Measurements from ENCODE around the gene LBHD2. TPM values are rescaled to one million over a fixed set of nuclear protein-coding genes. Genes with fewer than 3 reads are reported as not detected.
A peak's percentile ranks its signal among the peaks of the same experiment; 100 is the strongest.

LBHD2 gene
- total RNA-seq, 1 donor from 2014 or later: not detected

DNA sequence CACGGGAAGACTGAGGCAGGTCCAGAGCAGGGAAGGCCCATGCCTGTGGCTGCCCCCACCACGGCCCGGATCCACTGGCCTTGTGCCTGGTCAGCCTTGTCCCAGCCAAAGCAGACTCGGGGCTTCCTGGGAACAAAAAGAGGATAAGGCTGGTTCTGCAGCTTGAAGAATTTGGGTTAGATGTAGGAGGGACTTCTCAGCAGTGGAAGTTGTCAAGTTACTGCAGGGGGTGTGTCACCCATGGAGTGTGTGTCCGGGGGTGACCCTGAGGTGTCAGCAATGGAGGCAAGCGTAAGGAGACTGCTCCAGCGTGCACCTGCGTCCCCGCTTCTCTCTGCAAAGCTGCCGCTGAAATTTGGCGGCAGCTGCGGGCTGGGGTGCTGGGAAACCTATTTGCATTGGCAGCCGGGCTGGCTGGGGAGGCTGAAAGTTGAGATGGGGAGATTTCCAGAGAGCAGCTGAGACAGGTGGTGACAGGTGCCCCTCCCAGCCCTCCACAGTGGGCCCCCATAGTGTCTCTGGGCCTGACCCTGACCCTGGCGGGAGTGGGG lies 26.7 kb downstream of the LBHD2 start:
- DNase-seq (ENCODE audit: low read depth) (peak; percentile 35), FAIRE-seq (no peak)
- Histone ChIP-seq H3K4me1 (ENCODE audit: insufficient read depth, low read length) (peaks cover 35% of the 10 kb centered on the region), H2AFZ (ENCODE audit: low read depth, low read length) (peak overlapping the region; percentile 45), H3K9me3 (ENCODE audit: insufficient read depth, low read depth, low read length) (no peaks in the 10 kb centered on the region), H4K20me1 (ENCODE audit: insufficient read depth, low read length) (no peaks in the 10 kb centered on the region), H3K9ac (ENCODE audit: low read length) (peak overlapping the region; percentile 17), H3K79me2 (ENCODE audit: insufficient read depth, low read length) (no peaks in the 10 kb centered on the region), H3K4me3 (ENCODE audit: insufficient read depth, low read depth, low read length) (no peak overlapping the region), H3K36me3 (ENCODE audit: insufficient read depth, low read length) (no peaks in the 10 kb centered on the region), H3K27me3 (ENCODE audit: insufficient read depth, low read length) (no peaks in the 10 kb centered on the region), H3K4me2 (ENCODE audit: low read length) (peak overlapping the region; percentile 86), H3K27ac (ENCODE audit: low read depth, low read length) (peak overlapping the region; percentile 71)
- Mint-ChIP-seq H3K4me1 (ENCODE audit: low read depth, unreplicated experiment) (peaks cover 14% of the 10 kb centered on the region), H3K9me3 (ENCODE audit: unreplicated experiment) (peaks cover 4% of the 10 kb centered on the region), H3K4me3 (ENCODE audit: unreplicated experiment) (peak overlapping the region; percentile 54), H3K36me3 (ENCODE audit: low read depth, unreplicated experiment) (no peaks in the 10 kb centered on the region), H3K27me3 (ENCODE audit: low read depth, unreplicated experiment) (peaks cover 1% of the 10 kb centered on the region), H3K27ac (ENCODE audit: unreplicated experiment) (peak overlapping the region; percentile 78)
- TF ChIP-seq, protein P1, sequence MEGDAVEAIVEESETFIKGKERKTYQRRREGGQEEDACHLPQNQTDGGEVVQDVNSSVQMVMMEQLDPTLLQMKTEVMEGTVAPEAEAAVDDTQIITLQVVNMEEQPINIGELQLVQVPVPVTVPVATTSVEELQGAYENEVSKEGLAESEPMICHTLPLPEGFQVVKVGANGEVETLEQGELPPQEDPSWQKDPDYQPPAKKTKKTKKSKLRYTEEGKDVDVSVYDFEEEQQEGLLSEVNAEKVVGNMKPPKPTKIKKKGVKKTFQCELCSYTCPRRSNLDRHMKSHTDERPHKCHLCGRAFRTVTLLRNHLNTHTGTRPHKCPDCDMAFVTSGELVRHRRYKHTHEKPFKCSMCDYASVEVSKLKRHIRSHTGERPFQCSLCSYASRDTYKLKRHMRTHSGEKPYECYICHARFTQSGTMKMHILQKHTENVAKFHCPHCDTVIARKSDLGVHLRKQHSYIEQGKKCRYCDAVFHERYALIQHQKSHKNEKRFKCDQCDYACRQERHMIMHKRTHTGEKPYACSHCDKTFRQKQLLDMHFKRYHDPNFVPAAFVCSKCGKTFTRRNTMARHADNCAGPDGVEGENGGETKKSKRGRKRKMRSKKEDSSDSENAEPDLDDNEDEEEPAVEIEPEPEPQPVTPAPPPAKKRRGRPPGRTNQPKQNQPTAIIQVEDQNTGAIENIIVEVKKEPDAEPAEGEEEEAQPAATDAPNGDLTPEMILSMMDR (IDR thresholded peaks at IDR 0.05; ENCODE audit: insufficient read depth, low read depth, low read length): no peak
- no peak for TF ChIP-seq EZH2 (IDR thresholded peaks at IDR 0.05; ENCODE audit: insufficient read depth, low read length)

DNA sequence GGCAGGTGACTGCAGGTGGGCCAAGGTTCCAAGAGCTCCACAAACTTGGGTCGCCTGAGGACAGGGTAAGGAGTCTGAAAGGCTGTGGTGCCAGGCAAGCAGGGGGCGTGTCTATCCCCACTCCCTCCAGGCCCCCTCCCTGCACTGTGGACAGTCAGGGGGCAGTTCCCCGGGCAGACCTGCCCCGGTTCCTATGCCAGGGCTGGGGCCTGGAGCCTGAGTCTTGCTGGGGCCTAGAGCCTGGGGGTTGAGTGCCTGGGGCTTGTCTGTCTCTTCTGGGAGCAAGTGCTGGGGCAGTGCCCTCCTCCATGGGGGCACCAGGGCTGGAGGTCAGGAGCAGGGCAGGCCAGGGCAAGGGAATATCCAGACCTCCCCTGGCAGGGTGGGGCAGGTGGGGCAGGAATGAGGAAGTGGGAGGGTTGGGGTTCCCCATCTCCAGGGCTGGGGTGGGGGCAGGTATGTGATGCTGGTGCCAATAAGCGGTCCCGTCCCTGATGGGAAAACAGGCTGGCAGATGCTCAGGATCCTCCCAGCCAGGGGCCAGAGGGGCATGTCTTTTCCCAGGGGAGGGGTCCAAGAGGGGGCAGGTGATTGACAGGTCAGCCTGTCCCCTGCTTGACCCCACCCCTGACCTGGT lies 27.3 kb downstream of the LBHD2 start:
- H3K27ac Mint-ChIP-seq (ENCODE audit: unreplicated experiment): no peak overlapping the region
- H3K4me3 Mint-ChIP-seq (ENCODE audit: unreplicated experiment): no peak overlapping the region
- Histone ChIP-seq H4K20me1 (ENCODE audit: insufficient read depth, low read length) (no peaks in the 10 kb centered on the region), H3K9me3 (ENCODE audit: insufficient read depth, low read depth, low read length) (no peaks in the 10 kb centered on the region), H3K79me2 (ENCODE audit: insufficient read depth, low read length) (no peaks in the 10 kb centered on the region), H2AFZ (ENCODE audit: low read depth, low read length) (no peak overlapping the region), H3K4me3 (ENCODE audit: insufficient read depth, low read depth, low read length) (no peak overlapping the region), H3K9ac (ENCODE audit: low read length) (peak overlapping the region; percentile 17), H3K27me3 (ENCODE audit: insufficient read depth, low read length) (no peaks in the 10 kb centered on the region), H3K4me2 (ENCODE audit: low read length) (peak overlapping the region; percentile 86), H3K36me3 (ENCODE audit: insufficient read depth, low read length) (no peaks in the 10 kb centered on the region), H3K4me1 (ENCODE audit: insufficient read depth, low read length) (peaks cover 39% of the 10 kb centered on the region), H3K27ac (ENCODE audit: low read depth, low read length) (no peak overlapping the region)
- no peak for DNase-seq (ENCODE audit: low read depth)
- H3K9me3 Mint-ChIP-seq (ENCODE audit: unreplicated experiment): peaks cover 5% of the 10 kb centered on the region
- peaks cover 4% of the 10 kb centered on the region for H3K27me3 Mint-ChIP-seq (ENCODE audit: low read depth, unreplicated experiment)
- no peak for TF ChIP-seq EZH2 (IDR thresholded peaks at IDR 0.05; ENCODE audit: insufficient read depth, low read length)
- TF ChIP-seq, protein P1 (IDR thresholded peaks at IDR 0.05; ENCODE audit: insufficient read depth, low read depth, low read length): no peak
- peaks cover 17% of the 10 kb centered on the region for H3K4me1 Mint-ChIP-seq (ENCODE audit: low read depth, unreplicated experiment)
- H3K36me3 Mint-ChIP-seq (ENCODE audit: low read depth, unreplicated experiment): no peaks in the 10 kb centered on the region
- FAIRE-seq: no peak

Measured in astrocyte (in vitro differentiated cells and primary cell).